GM18502 (cell line): Measurements from ENCODE around the gene ABTB1.
A peak's percentile ranks its signal among the peaks of the same experiment; 100 is the strongest.

Source experiments
- ATAC-seq: cut with Tn5 transposase; IDR thresholded peaks from one replicate; pipeline ENCODE4 v1.9.1; 2021; ENCODE audit warnings: mild to moderate bottlenecking; ENCODE audit not compliant: unreplicated experiment, poor library complexity

The ABTB1 gene

GRCh38 chr3:127672429-127673190, at the start of gene ABTB1:
Gene ABTB1, plus strand, starts transcription at chr3:127672952. Its CDS starts 74 bp downstream, at chr3:127673026.
- ATAC-seq: peak; percentile 71

- no peak for ATAC-seq
These were observed 48.7 kb upstream of the ABTB1 start for GRCh38 chr3:127624063-127624462.

GRCh38 chr3:127625821-127626220, 46.9 kb upstream of the ABTB1 start:
- ATAC-seq: no peak

GRCh38 chr3:127628426-127628787, 44.3 kb upstream of the ABTB1 start:
- ATAC-seq: no peak

GRCh38 chr3:127628788-127629466, 43.8 kb upstream of the ABTB1 start, which contains the start of gene PODXL2:
Gene PODXL2, plus strand, starts transcription at chr3:127629185. Its CDS starts 35 bp downstream, at chr3:127629220.
- peak; percentile 66 for ATAC-seq

- ATAC-seq: peak; percentile 20
These were observed 43.0 kb upstream of the ABTB1 start for GRCh38 chr3:127629467-127630403.

- ATAC-seq: no peak
These were observed 41.7 kb upstream of the ABTB1 start for GRCh38 chr3:127630811-127631714.

- no peak for ATAC-seq
These were observed 40.5 kb upstream of the ABTB1 start for GRCh38 chr3:127632035-127632820.

GRCh38 chr3:127634653-127635052, 38.1 kb upstream of the ABTB1 start:
- ATAC-seq: no peak

GRCh38 chr3:127637546-127637945, 35.2 kb upstream of the ABTB1 start:
- ATAC-seq: no peak

- ATAC-seq: no peak
These were observed 34.8 kb upstream of the ABTB1 start for GRCh38 chr3:127637971-127638370.

- ATAC-seq: no peak
These were observed 33.3 kb upstream of the ABTB1 start for GRCh38 chr3:127639173-127640041.

- no peak for ATAC-seq
These were observed 32.8 kb upstream of the ABTB1 start for GRCh38 chr3:127640042-127640355.

GRCh38 chr3:127644641-127645370, 27.9 kb upstream of the ABTB1 start:
- no peak for ATAC-seq

GRCh38 chr3:127645371-127646015, 27.3 kb upstream of the ABTB1 start:
- no peak for ATAC-seq

- ATAC-seq: no peak
These were observed 26.2 kb upstream of the ABTB1 start for GRCh38 chr3:127646501-127647046.
